RWPE2 (cell line): ENCODE measurements around the gene HELZ.

Experiments
- ATAC-seq: fragments of 200-7000 bp; cut with Tn5 transposase; 3 replicates; pipeline ENCODE4 v1.9.1; 2021; ENCODE audit warnings: low read depth
- DNase-seq: peaks from one replicate; pipeline ENCODE4 v3.0.0-alpha.2; 2020; ENCODE audit warnings: low spot score
- H3K27ac ChIP-seq: fragments of 450-650 bp; 2 replicates; pipeline ENCODE4 v1.5.1; 2017; ENCODE audit warnings: mild to moderate bottlenecking; ENCODE audit not compliant: poor library complexity, severe bottlenecking
- H3K27me3 ChIP-seq: fragments of 250-450 bp; sonication (Bioruptor Pico); 2 replicates; pipeline ENCODE4 v1.5.1; 2021; ENCODE audit warnings: mild to moderate bottlenecking, moderate library complexity; ENCODE audit not compliant: insufficient read depth, poor library complexity, severe bottlenecking
- H3K36me3 ChIP-seq: fragments of 250-450 bp; sonication (Bioruptor Pico); 2 replicates; pipeline ENCODE4 v1.5.1; 2020; ENCODE audit warnings: low read depth, mild to moderate bottlenecking, moderate library complexity
- H3K4me1 ChIP-seq: fragments of 250-450 bp; sonication (Bioruptor Pico); 2 replicates; pipeline ENCODE4 v1.5.1; 2021; ENCODE audit warnings: mild to moderate bottlenecking, moderate library complexity; ENCODE audit not compliant: insufficient read depth, poor library complexity, severe bottlenecking
- H3K4me3 ChIP-seq: fragments of 250-450 bp; sonication (Bioruptor Pico); 2 replicates; pipeline ENCODE4 v1.5.1; 2021; ENCODE audit warnings: mild to moderate bottlenecking, moderate library complexity; ENCODE audit not compliant: severe bottlenecking
- H3K9me3 ChIP-seq: fragments of 250-450 bp; sonication (Bioruptor Pico); 2 replicates; pipeline ENCODE4 v1.5.1; 2021; ENCODE audit warnings: mild to moderate bottlenecking, moderate library complexity; ENCODE audit not compliant: severe bottlenecking
- CTCF ChIP-seq: fragments of 450-650 bp; IDR thresholded peaks from one replicate; pipeline ENCODE4 v1.5.1; 2017; ENCODE audit warnings: mild to moderate bottlenecking, moderate library complexity; ENCODE audit not compliant: poor library complexity, severe bottlenecking

The HELZ gene

GRCh38 chr17:67046398-67046797, 198.6 kb downstream of the HELZ start:
- no peak for DNase-seq
- ATAC-seq, result no peak

DNA sequence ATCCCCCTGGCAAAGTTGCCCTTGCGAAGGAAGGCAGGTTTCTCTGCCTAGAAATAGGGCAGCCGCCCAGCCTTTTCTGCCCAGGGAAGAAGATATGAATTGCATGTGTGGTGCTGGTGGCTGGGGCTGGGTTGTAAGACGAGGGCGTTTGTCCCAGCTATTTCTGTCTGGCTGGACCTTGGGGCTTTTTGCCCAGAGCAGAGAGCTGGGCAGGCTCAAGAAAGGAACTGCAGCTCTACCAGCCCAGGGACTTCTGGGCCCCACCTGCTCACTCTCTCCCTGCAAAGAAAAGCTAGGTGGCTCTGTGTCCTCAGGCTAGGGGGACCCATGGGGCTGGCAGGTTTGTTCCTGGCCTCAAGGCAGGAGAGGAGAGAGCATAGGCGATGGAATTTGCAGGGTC, 200.1 kb downstream of the HELZ start:
- Histone ChIP-seq H3K4me1 (no peaks in the 10 kb centered on the region), H3K9me3 (peaks cover 10% of the 10 kb centered on the region), H3K36me3 (0 out of 2 replicates have a peak, but pooled peaks cover 4% of the 10 kb centered on the region), H3K27me3 (no peaks in the 10 kb centered on the region), H3K4me3 (no peak overlapping the region), H3K27ac (no peak overlapping the region)
- DNase-seq (no peak), ATAC-seq (no peak)
- no peak for TF ChIP-seq CTCF

More at GRCh38 chr17:67046398-67046797, 198.6 kb downstream of the HELZ start:
- H3K9me3 ChIP-seq, result peaks cover 10% of the 10 kb centered on the region
- no peak for TF ChIP-seq CTCF
- no peak overlapping the region for H3K27ac ChIP-seq
- H3K27me3 ChIP-seq, result no peaks in the 10 kb centered on the region
- H3K4me1 ChIP-seq, result no peaks in the 10 kb centered on the region
- H3K4me3 ChIP-seq, result no peak overlapping the region
- 0 out of 2 replicates have a peak, but pooled peaks cover 4% of the 10 kb centered on the region for H3K36me3 ChIP-seq

DNA sequence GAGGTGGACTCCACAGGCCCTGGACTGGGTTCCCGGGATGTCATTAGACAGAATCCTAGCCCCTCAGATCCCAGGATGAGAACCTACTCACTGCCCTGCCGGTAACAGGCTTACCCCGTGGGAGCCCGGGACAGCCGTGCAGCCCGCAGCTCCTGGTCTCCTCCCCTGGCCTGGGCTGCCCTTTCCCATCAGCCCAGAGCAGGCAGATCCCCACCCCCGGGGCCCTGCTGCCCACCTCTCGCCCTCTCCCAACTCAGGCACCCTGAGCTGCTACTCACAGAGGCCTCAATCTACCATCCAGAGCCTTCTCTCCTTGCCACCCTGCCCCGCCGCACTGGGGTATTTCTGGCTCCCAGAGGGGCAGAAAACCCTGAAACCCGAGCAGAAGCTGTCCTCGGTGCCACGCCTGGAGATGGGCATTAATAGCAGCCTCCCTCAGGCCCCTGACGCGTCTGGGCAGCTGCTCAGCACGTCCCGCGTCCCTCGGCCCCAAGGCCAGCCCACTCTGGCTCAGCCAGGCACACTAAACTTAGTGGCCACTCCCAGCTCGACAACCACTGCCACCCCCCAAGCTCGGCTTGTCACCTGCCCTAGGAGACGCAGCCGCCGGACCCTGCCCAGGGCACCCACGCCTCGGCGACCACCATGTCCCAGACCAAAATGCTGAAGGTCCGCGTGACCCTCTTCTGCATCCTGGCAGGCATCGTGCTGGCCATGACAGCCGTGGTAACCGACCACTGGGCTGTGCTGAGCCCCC, 200.8 kb downstream of the HELZ start, which contains the start of gene CACNG1:
Gene CACNG1, plus strand, starts transcription at position 539 of the 757 bp plus-strand sequence. Its CDS starts 107 bp downstream, at position 646.
- DNase-seq (no peak), ATAC-seq (no peak)
- peaks cover 8% of the 10 kb centered on the region for H3K9me3 ChIP-seq
- H3K4me1 ChIP-seq, result no peaks in the 10 kb centered on the region
- H3K27ac ChIP-seq, result no peak within 1 kb of the TSS
- H3K4me3 ChIP-seq, result no peak within 1 kb of the TSS
- no peaks in the 10 kb centered on the region for H3K27me3 ChIP-seq
- TF ChIP-seq CTCF, result no peak
- 0 out of 2 replicates have a peak, but pooled peaks cover 4% of the 10 kb centered on the region for H3K36me3 ChIP-seq

DNA sequence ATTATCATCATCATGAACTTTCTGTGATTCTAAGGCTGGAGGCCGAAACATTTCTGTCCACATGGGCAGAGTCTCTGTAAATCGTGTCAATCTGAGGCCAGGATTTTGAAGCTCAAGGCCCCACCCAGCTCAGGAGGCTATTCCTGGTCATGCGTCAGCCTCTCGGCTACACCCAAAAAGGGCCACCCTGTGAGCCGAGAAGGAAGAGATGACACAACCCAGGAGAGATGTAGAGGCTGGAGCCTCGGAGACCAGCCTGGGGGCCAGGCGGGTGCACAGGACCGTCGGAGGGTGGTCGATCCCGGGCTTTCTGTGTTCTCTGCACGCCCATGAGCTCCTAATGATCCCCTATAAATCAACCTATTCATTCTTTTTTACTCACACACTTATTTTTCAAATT, 201.7 kb downstream of the HELZ start:
- no peaks in the 10 kb centered on the region for H3K4me1 ChIP-seq
- no peak overlapping the region for H3K4me3 ChIP-seq
- no peaks in the 10 kb centered on the region for H3K9me3 ChIP-seq
- no peak for TF ChIP-seq CTCF
- no peak overlapping the region for H3K27ac ChIP-seq
- ATAC-seq (no peak), DNase-seq (no peak)
- no peaks in the 10 kb centered on the region for H3K27me3 ChIP-seq
- no peaks in the 10 kb centered on the region for H3K36me3 ChIP-seq
